Thyroid gland (tissue), 4 donors: ENCODE results near the gene CALR3. TPM values are rescaled to one million over a fixed set of nuclear protein-coding genes. Genes with fewer than 3 reads are reported as not detected.
A peak's percentile ranks its signal among the peaks of the same experiment; 100 is the strongest.
"Not testable (repeated sequence)": the region's sequence is repeated elsewhere in the genome, so short reads cannot be mapped to it uniquely, and the experiment has no call there.

Experiments used
- DNase-seq, 2 donors: peaks; one replicate each; pipeline ENCODE4 v3.0.0-alpha.2; 2019
- H3K27ac ChIP-seq, 3 donors: fragments of 200-600 bp; sonication (generic); 1 replicate in 2 of 3; 2 replicates in 1 of 3; pipeline ENCODE4 v1.5.1; 2016 to 2019; ENCODE audit warnings: mild to moderate bottlenecking in 1 of 3, moderate library complexity in 1 of 3
- H3K27me3 ChIP-seq: fragments of 200-600 bp; sonication (generic); one replicate; pipeline ENCODE4 v1.5.1; 2019
- H3K36me3 ChIP-seq, 2 donors: fragments of 200-600 bp; sonication (generic); one replicate each; pipeline ENCODE4 v1.5.1; 2016 to 2019
- H3K4me1 ChIP-seq, 2 donors: fragments of 200-600 bp; sonication (generic); one replicate each; pipeline ENCODE4 v1.5.1; 2017 to 2019
- H3K4me3 ChIP-seq, 3 donors: fragments of 200-600 bp; sonication (generic); replicated peaks in 1 of 3; 1 replicate in 2 of 3; 2 replicates in 1 of 3; pipeline ENCODE4 v1.5.1; 2016; ENCODE audit warnings: mild to moderate bottlenecking in 1 of 3
- H3K9me3 ChIP-seq: fragments of 200-600 bp; sonication (generic); one replicate; pipeline ENCODE4 v1.5.1; 2017
- POLR2A ChIP-seq, 2 donors: fragments of 450-650 bp; IDR thresholded peaks; one replicate each; pipeline ENCODE4 v1.6.1; 2017; ENCODE audit warnings: antibody characterized with exemption in 2 of 2, mild to moderate bottlenecking in 2 of 2, moderate library complexity in 1 of 2
- WGBS, 2 donors: methylation state at CpG; one replicate each; pipeline ENCODE4 v1.1.5; 2017; 5-methylcytosine and 5-hydroxymethylcytosine counted together
- intact Hi-C: fragments of 100-400 bp; cut with DNase I; formaldehyde crosslinking; loops from one replicate; pipeline ENCODE4 v1.15.1; 2023
- total RNA-seq, 4 donors: library from RNA; depleted of rRNA; stranded (reverse); fragments of >200 nt; gene quantifications; one replicate each; pipeline ENCODE4 v1.2.3, GENCODE V29; 2016
- TF ChIP-seq, protein P1 (sequence below), 6 experiments: fragments of 200-600 bp in 3 of 6; fragments of 450-650 bp in 3 of 6; sonication (generic) in 3 of 6; IDR thresholded peaks; one replicate each; pipeline ENCODE4 v1.5.1; 2016 to 2019; ENCODE audit warnings: antibody characterized with exemption in 6 of 6, mild to moderate bottlenecking in 2 of 6, inconsistent platforms in 1 of 6, moderate library complexity in 1 of 6

The CALR3 gene
- total RNA-seq, 4 donors from 2014 or later, result 0.58 TPM; not detected in 3

- H3K9me3 ChIP-seq, result no peaks in the 10 kb centered on the region
- no peak overlapping the region for H3K4me3 ChIP-seq
- intact Hi-C loops, result no loop called here
- H3K27ac ChIP-seq, result no peak overlapping the region
- peaks cover 28 to 39% of the 10 kb centered on the region in 2 donors for H3K4me1 ChIP-seq
- H3K36me3 ChIP-seq, result no peaks in the 10 kb centered on the region
- TF ChIP-seq POLR2A (IDR thresholded peaks at IDR 0.05), result no peak
- TF ChIP-seq, protein P1, sequence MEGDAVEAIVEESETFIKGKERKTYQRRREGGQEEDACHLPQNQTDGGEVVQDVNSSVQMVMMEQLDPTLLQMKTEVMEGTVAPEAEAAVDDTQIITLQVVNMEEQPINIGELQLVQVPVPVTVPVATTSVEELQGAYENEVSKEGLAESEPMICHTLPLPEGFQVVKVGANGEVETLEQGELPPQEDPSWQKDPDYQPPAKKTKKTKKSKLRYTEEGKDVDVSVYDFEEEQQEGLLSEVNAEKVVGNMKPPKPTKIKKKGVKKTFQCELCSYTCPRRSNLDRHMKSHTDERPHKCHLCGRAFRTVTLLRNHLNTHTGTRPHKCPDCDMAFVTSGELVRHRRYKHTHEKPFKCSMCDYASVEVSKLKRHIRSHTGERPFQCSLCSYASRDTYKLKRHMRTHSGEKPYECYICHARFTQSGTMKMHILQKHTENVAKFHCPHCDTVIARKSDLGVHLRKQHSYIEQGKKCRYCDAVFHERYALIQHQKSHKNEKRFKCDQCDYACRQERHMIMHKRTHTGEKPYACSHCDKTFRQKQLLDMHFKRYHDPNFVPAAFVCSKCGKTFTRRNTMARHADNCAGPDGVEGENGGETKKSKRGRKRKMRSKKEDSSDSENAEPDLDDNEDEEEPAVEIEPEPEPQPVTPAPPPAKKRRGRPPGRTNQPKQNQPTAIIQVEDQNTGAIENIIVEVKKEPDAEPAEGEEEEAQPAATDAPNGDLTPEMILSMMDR (IDR thresholded peaks at IDR 0.05), result no peak
- no peaks in the 10 kb centered on the region for H3K27me3 ChIP-seq
- whole genome bisulfite sequencing, 2 donors, result 77 to 91% methylated on average over 6 of the region's 6 CpGs
- DNase-seq, result no peak
Observed at GRCh38 chr19:16449330-16449961, 46.5 kb downstream of the CALR3 start.

DNA sequence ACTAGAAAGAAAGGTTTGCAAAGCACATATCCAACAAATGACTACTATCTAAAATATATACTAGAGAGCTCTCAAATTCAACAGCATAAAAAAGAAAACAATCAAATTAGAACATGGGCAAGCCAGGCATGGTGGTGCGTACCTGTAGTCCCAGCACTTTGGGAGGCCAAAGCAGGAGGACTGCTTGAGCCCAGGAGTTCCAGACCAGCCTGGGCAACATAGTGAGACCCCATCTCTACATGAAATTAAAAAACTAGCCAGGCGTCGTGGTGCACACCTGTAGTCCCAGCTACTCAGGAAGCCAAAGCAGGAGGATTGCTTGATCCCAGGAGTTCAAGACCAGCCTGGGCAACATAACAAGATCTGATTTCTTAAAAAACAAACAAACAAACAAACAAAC, 47.1 kb downstream of the CALR3 start:
- DNase-seq, H3K27ac ChIP-seq, H3K9me3 ChIP-seq, intact Hi-C loops, H3K36me3 ChIP-seq, H3K4me3 ChIP-seq, H3K27me3 ChIP-seq: not testable (repeated sequence)
- peaks cover 28 to 34% of the 10 kb centered on the region in 2 donors for H3K4me1 ChIP-seq
- 97 to 99% methylated on average over 3 of the region's 3 CpGs for WGBS, 2 donors

GRCh38 chr19:16446724-16447368, 49.1 kb downstream of the CALR3 start:
- no peak for TF ChIP-seq POLR2A (IDR thresholded peaks at IDR 0.05)
- TF ChIP-seq, protein P1 (IDR thresholded peaks at IDR 0.05), result no peak
- no peaks in the 10 kb centered on the region for H3K9me3 ChIP-seq
- intact Hi-C loops, result no loop called here
- WGBS, 2 donors, result 20 to 26% methylated on average over 9 of the region's 9 CpGs
- no peaks in the 10 kb centered on the region for H3K36me3 ChIP-seq
- H3K27ac ChIP-seq, result peak overlapping the region in 2 of 3 donors; percentile 35 to 39
- no peaks in the 10 kb centered on the region for H3K27me3 ChIP-seq
- peak; percentile 75 to 83 for DNase-seq
- H3K4me1 ChIP-seq, result peaks cover 27 to 40% of the 10 kb centered on the region in 2 donors
- H3K4me3 ChIP-seq, result no peak overlapping the region

DNA sequence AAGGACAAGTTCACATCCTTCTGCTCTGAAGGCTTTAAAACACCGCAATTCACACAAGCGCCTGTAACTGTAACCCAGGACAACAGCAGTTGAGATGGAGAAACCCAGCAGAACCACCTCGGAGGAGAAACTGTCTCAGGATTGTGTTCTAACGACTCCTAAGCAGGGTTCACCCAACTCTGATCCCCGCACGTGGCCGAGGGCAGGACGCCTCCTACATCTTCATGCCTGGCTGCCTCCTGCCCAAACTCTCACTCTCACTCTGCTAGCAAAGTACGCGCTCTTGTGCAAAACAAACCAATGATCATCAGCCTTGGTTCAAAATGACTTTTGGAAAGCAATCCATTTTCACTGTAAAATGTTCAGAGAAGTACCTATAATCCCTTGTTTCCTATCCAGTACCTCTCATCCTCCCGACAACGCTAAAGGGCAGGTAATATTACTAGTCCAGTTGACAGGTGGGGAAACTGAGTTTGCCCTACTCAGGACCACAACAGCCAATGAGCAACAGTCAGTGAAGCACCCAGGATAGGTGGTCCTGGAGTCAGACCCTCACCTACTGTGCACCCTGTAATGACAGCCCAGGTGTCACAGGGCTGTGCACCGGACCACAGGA, 49.8 kb downstream of the CALR3 start:
- DNase-seq, result peak; percentile 72 to 76
- H3K9me3 ChIP-seq, result no peaks in the 10 kb centered on the region
- H3K4me3 ChIP-seq, result no peak overlapping the region
- peak overlapping the region in 2 of 3 donors; percentile 35 to 39 for H3K27ac ChIP-seq
- no peaks in the 10 kb centered on the region for H3K27me3 ChIP-seq
- intact Hi-C loops, result no loop called here
- WGBS, 2 donors, result 51 to 52% methylated on average over 13 of the region's 13 CpGs
- H3K36me3 ChIP-seq, result no peaks in the 10 kb centered on the region
- TF ChIP-seq, protein P1 (IDR thresholded peaks at IDR 0.05), result no peak
- TF ChIP-seq POLR2A (IDR thresholded peaks at IDR 0.05), result no peak
- H3K4me1 ChIP-seq, result peaks cover 27 to 43% of the 10 kb centered on the region in 2 donors

- no peak for DNase-seq
- WGBS, 2 donors, result 82 to 88% methylated on average over 13 to 14 of the region's 14 CpGs
- H3K9me3 ChIP-seq, result no peaks in the 10 kb centered on the region
- peak overlapping the region in 1 of 3 donors; percentile 39 for H3K27ac ChIP-seq
- peaks cover 0 to 4% of the 10 kb centered on the region in 2 donors for H3K36me3 ChIP-seq
- no peak overlapping the region for H3K4me3 ChIP-seq
- H3K27me3 ChIP-seq, result no peaks in the 10 kb centered on the region
- peaks cover 27 to 43% of the 10 kb centered on the region in 2 donors for H3K4me1 ChIP-seq
- intact Hi-C loops, result no loop called here
- TF ChIP-seq, protein P1 (IDR thresholded peaks at IDR 0.05), result no peak
- TF ChIP-seq POLR2A (IDR thresholded peaks at IDR 0.05), result no peak
Observed at GRCh38 chr19:16445238-16446107, 50.5 kb downstream of the CALR3 start.
